Neural progenitor cell (in vitro differentiated cells): ENCODE measurements around the gene NCOR1.

Experiments
- CTCF ChIP-seq: fragments of 200-600 bp; sonication (generic); IDR thresholded peaks from 2 replicates; pipeline ENCODE4 v1.5.1; 2017; ENCODE audit warnings: antibody characterized with exemption, mild to moderate bottlenecking
- EZH2 ChIP-seq: fragments of 200-600 bp; sonication (generic); IDR thresholded peaks from 2 replicates; pipeline ENCODE4 v1.6.1; 2017; ENCODE audit warnings: antibody characterized with exemption, mild to moderate bottlenecking, moderate library complexity
- EZH2phosphoT487 ChIP-seq: fragments of 200-600 bp; sonication (generic); IDR thresholded peaks from 2 replicates; pipeline ENCODE4 v1.6.1; 2017; ENCODE audit warnings: antibody characterized with exemption

- no peak for TF ChIP-seq CTCF
- no peak for TF ChIP-seq EZH2
- no peak for TF ChIP-seq EZH2phosphoT487
Observed at GRCh38 chr17:16121915-16122314, 93.4 kb downstream of the NCOR1 start.
